Smooth muscle cell (in vitro differentiated cells): ENCODE measurements around the gene PGPEP1. TPM values are rescaled to one million over a fixed set of nuclear protein-coding genes. Genes with fewer than 3 reads are reported as not detected.
"Not testable (repeated sequence)": the region's sequence is repeated elsewhere in the genome, so short reads cannot be mapped to it uniquely, and the experiment has no call there.

Experiments used
- DNase-seq: peaks from one replicate; lab custom pipeline; 2025; ENCODE audit not compliant: unreplicated experiment; lab: John Stamatoyannopoulos, UW
- H2AFZ ChIP-seq: fragments of 200-600 bp; sonication (generic); 2 replicates; pipeline ENCODE4 v1.6.0; 2016; ENCODE audit warnings: antibody characterized with exemption, low read depth, mild to moderate bottlenecking
- H3F3A ChIP-seq: fragments of 200-600 bp; sonication (generic); 2 replicates; pipeline ENCODE4 v1.6.0; 2017; ENCODE audit warnings: antibody characterized with exemption, low read depth
- H3K27ac ChIP-seq: fragments of 200-600 bp; sonication (generic); 2 replicates; pipeline ENCODE4 v1.5.1; 2016; ENCODE audit warnings: low read depth, mild to moderate bottlenecking
- H3K27me3 ChIP-seq: fragments of 200-600 bp; sonication (generic); 2 replicates; pipeline ENCODE4 v1.6.1; 2016; ENCODE audit warnings: low read depth, mild to moderate bottlenecking
- H3K36me3 ChIP-seq: fragments of 200-600 bp; sonication (generic); 2 replicates; pipeline ENCODE4 v1.5.1; 2016; ENCODE audit warnings: low read depth
- H3K4me1 ChIP-seq: fragments of 200-600 bp; sonication (generic); 2 replicates; pipeline ENCODE4 v1.5.1; 2016; ENCODE audit warnings: low read depth
- H3K4me2 ChIP-seq: fragments of 200-600 bp; sonication (generic); 2 replicates; pipeline ENCODE4 v1.6.0; 2016; ENCODE audit warnings: mild to moderate bottlenecking
- H3K4me3 ChIP-seq: fragments of 200-600 bp; sonication (generic); 2 replicates; pipeline ENCODE4 v1.5.1; 2016; ENCODE audit warnings: mild to moderate bottlenecking
- H3K79me2 ChIP-seq: fragments of 200-600 bp; sonication (generic); 2 replicates; pipeline ENCODE4 v1.6.0; 2016; ENCODE audit warnings: low read depth, mild to moderate bottlenecking
- H3K9ac ChIP-seq: fragments of 200-600 bp; sonication (generic); 2 replicates; pipeline ENCODE4 v1.6.0; 2016; ENCODE audit warnings: low read depth
- H3K9me3 ChIP-seq: fragments of 200-600 bp; sonication (generic); replicated peaks from 2 replicates; pipeline ENCODE4 v1.5.1; 2016; ENCODE audit warnings: low read depth
- H4K20me1 ChIP-seq: fragments of 200-600 bp; sonication (generic); 2 replicates; pipeline ENCODE4 v1.6.0; 2016; ENCODE audit warnings: low read depth
- CTCF ChIP-seq: fragments of 200-600 bp; sonication (generic); IDR thresholded peaks from 2 replicates; pipeline ENCODE4 v1.5.1; 2017; ENCODE audit warnings: borderline replicate concordance, mild to moderate bottlenecking, antibody characterized with exemption; ENCODE audit not compliant: insufficient read depth, poor library complexity, severe bottlenecking
- WGBS: methylation state at CpG from one replicate; pipeline ENCODE4 v1.1.7; 2016; ENCODE audit warnings: low lambda C conversion rate; 5-methylcytosine and 5-hydroxymethylcytosine counted together
- polyA plus RNA-seq: library from polyadenylated mRNA; unstranded; fragments of >200 nt; fragmentation: Nextera tagmentation; extraction: Ambion mirVana; gene quantifications from 2 replicates; pipeline ENCODE4 v1.2.1, GENCODE V29; 2016
- total RNA-seq: library from RNA; depleted of rRNA; stranded (reverse); fragments of >200 nt; gene quantifications from 2 replicates; pipeline ENCODE4 v1.2.3, GENCODE V29; 2014

Gene PGPEP1
- total and polyA plus RNA-seq, 2 experiments from 2014 or later, result 4.5 to 11.7 TPM

GRCh38 chr19:18344582-18344950, 4.2 kb downstream of the PGPEP1 start:
- TF ChIP-seq CTCF, result no peak
- Histone ChIP-seq H3K4me1 (peaks cover 9% of the 10 kb centered on the region), H3K9me3 (no peaks in the 10 kb centered on the region), H3K4me3 (no peak overlapping the region), H3K27ac (no peak overlapping the region), H3K79me2 (no peaks in the 10 kb centered on the region), H3K36me3 (no peaks in the 10 kb centered on the region), H3K4me2 (no peak overlapping the region), H4K20me1 (no peaks in the 10 kb centered on the region), H2AFZ (no peak overlapping the region), H3K9ac (no peak overlapping the region), H3F3A (no peaks in the 10 kb centered on the region), H3K27me3 (no peaks in the 10 kb centered on the region)
- 77% methylated on average over 13 of the region's 13 CpGs for WGBS
- no peak for DNase-seq

DNA sequence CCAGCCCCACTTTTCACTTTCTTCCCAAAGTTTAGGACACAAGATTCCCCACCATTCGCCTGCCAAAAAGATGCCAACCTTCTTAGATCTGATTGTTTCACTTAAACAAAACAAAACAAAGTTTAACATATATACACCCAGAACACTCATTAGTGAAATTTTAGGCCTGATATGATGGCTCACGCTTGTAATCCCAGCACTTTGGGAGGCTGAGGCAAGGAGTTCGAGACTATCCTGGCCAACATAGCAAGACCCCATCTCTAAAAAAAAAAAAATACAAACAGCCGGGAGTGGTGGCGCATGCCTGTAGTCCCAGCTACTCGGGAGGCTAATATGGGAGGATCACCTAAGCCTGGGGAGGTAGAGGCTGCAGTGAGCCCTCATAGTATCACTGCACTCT, 4.9 kb downstream of the PGPEP1 start:
- WGBS, result 94% methylated on average over 6 of the region's 6 CpGs
- no peak for DNase-seq
- TF ChIP-seq CTCF, result no peak
- Histone ChIP-seq H3K27ac (no peak overlapping the region), H3K27me3 (no peaks in the 10 kb centered on the region), H3K79me2 (no peaks in the 10 kb centered on the region), H2AFZ (no peak overlapping the region), H3K4me1 (peaks cover 9% of the 10 kb centered on the region), H4K20me1 (no peaks in the 10 kb centered on the region), H3F3A (no peaks in the 10 kb centered on the region), H3K4me2 (no peak overlapping the region), H3K36me3 (no peaks in the 10 kb centered on the region), H3K9ac (no peak overlapping the region), H3K4me3 (no peak overlapping the region), H3K9me3 (no peaks in the 10 kb centered on the region)

GRCh38 chr19:18346091-18346490, 5.7 kb downstream of the PGPEP1 start:
- H3K36me3 ChIP-seq, result no peaks in the 10 kb centered on the region
- no peaks in the 10 kb centered on the region for H3K79me2 ChIP-seq
- no peak overlapping the region for H3K4me3 ChIP-seq
- TF ChIP-seq CTCF, result no peak
- no peaks in the 10 kb centered on the region for H3K27me3 ChIP-seq
- no peak overlapping the region for H3K27ac ChIP-seq
- H3F3A ChIP-seq, result no peaks in the 10 kb centered on the region
- no peak overlapping the region for H3K9ac ChIP-seq
- H2AFZ ChIP-seq, result no peak overlapping the region
- H3K9me3 ChIP-seq, result no peaks in the 10 kb centered on the region
- no peaks in the 10 kb centered on the region for H4K20me1 ChIP-seq
- H3K4me2 ChIP-seq, result no peak overlapping the region
- H3K4me1 ChIP-seq, result peaks cover 9% of the 10 kb centered on the region
- 60% methylated on average over 8 of the region's 8 CpGs for WGBS
- DNase-seq, result no peak

DNA sequence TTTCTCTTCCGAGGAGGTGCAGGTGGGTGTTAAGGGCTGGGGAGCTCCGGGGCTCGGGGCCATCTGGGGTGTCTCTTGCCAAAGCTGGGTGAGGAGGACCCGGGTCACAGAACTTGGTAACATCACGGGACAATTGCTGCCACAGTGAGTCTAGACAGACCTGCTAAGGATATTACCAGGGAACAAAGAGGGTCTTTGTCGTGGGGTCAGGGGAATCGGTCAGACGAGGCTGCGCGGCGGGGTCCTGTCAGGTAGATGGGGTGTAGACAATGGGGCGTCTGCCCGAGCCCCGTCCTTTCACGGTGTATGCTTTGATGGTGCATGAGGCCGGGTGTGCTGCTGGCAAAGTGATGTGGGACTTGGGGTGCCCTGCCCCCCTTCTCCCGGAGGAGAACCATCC, 7.8 kb downstream of the PGPEP1 start:
- H3F3A ChIP-seq, result no peaks in the 10 kb centered on the region
- DNase-seq, result no peak
- H3K9me3 ChIP-seq, result no peaks in the 10 kb centered on the region
- no peaks in the 10 kb centered on the region for H3K79me2 ChIP-seq
- H2AFZ ChIP-seq, result no peak overlapping the region
- H3K4me1 ChIP-seq, result peaks cover 9% of the 10 kb centered on the region
- H3K36me3 ChIP-seq, result no peaks in the 10 kb centered on the region
- H3K27ac ChIP-seq, result no peak overlapping the region
- no peak for TF ChIP-seq CTCF
- no peaks in the 10 kb centered on the region for H4K20me1 ChIP-seq
- H3K4me3 ChIP-seq, result no peak overlapping the region
- 96% methylated on average over 17 of the region's 17 CpGs for WGBS
- H3K9ac ChIP-seq, result no peak overlapping the region
- no peak overlapping the region for H3K4me2 ChIP-seq
- no peaks in the 10 kb centered on the region for H3K27me3 ChIP-seq

DNA sequence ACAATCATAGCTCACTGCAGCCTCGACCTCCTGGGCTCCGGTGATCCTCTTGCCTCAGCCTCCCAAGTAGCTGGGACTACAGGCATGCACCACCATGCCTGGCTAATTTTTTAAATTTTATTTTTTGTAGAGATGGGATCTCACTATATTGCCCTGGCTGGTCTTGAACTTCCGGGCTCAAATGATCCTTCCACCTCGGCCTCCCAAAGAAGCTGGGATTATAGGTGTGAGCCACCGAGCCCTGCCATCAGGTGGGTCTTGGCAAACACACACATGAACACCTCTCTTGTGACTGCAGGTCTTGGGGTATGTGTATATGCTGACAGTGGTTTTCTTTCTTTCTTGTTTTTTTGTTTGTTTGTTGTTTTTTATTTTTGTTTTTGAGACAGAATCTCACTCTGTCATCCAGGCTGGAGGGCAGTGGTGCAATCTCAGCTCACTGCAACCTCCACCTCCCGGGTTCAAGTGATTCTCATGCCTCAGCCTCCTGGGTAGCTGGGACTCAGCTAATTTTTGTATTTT, 8.5 kb downstream of the PGPEP1 start:
- not testable (repeated sequence) for H3K9me3 ChIP-seq, H3K36me3 ChIP-seq, H2AFZ ChIP-seq, H3K4me3 ChIP-seq, H3K4me1 ChIP-seq, H3K79me2 ChIP-seq, H3K9ac ChIP-seq, H3F3A ChIP-seq, H4K20me1 ChIP-seq, H3K4me2 ChIP-seq, DNase-seq, H3K27ac ChIP-seq, H3K27me3 ChIP-seq
- 89% methylated on average over 6 of the region's 6 CpGs for WGBS
